Uterus (tissue), 4 donors: ENCODE data around the gene TUBB4B. TPM values are rescaled to one million over a fixed set of nuclear protein-coding genes. Genes with fewer than 3 reads are reported as not detected.

ENCODE experiments used
- DNase-seq, 2 donors: peaks; one replicate each; pipeline ENCODE4 v3.0.0-alpha.2; 2019 to 2020
- H3K27ac ChIP-seq, 2 donors: fragments of 200-600 bp; sonication (generic); 1 replicate in 1 of 2; 2 replicates in 1 of 2; pipeline ENCODE4 v1.5.1; 2016 to 2018
- H3K27me3 ChIP-seq, 2 donors: fragments of 200-600 bp; sonication (generic); one replicate each; pipeline ENCODE4 v1.5.1; 2018 to 2019; ENCODE audit warnings: control low read depth in 1 of 2
- H3K36me3 ChIP-seq, 2 donors: fragments of 200-600 bp; sonication (generic); one replicate each; pipeline ENCODE4 v1.5.1; 2019; ENCODE audit warnings: control low read depth in 1 of 2
- H3K4me1 ChIP-seq, 2 donors: fragments of 200-600 bp; sonication (generic); one replicate each; pipeline ENCODE4 v1.5.1; 2018 to 2019; ENCODE audit warnings: control low read depth in 1 of 2
- H3K4me3 ChIP-seq, 2 donors: fragments of 200-600 bp; sonication (generic); 1 replicate in 1 of 2; 2 replicates in 1 of 2; pipeline ENCODE4 v1.5.1; 2018 to 2019; ENCODE audit warnings: mild to moderate bottlenecking in 1 of 2
- H3K9me3 ChIP-seq, 2 donors: fragments of 200-600 bp; sonication (generic); one replicate each; pipeline ENCODE4 v1.5.1; 2019; ENCODE audit warnings: control low read depth in 1 of 2
- POLR2A ChIP-seq, 2 donors: fragments of 450-650 bp; IDR thresholded peaks; one replicate each; pipeline ENCODE4 v1.6.1; 2016; ENCODE audit warnings: antibody characterized with exemption in 2 of 2, mild to moderate bottlenecking in 1 of 2, moderate library complexity in 1 of 2
- intact Hi-C: fragments of 100-400 bp; cut with DNase I; formaldehyde crosslinking; loops from one replicate; pipeline ENCODE4 v1.15.1; 2023; ENCODE audit warnings: low total_unique reads
- total RNA-seq, 4 donors: library from RNA; depleted of rRNA in 3 of 4; stranded (reverse); fragments of >200 nt in 3 of 4; gene quantifications; one replicate each; pipeline versions ENCODE4 v1.1.0 to v1.2.4, GENCODE V29; 2014 to 2023
- TF ChIP-seq, protein P1 (sequence below), 4 experiments: fragments of 200-600 bp in 2 of 4; fragments of 450-650 bp in 2 of 4; sonication (generic) in 2 of 4; IDR thresholded peaks; one replicate each; pipeline ENCODE4 v1.5.1; 2016 to 2019; ENCODE audit warnings: antibody characterized with exemption in 4 of 4, mild to moderate bottlenecking in 2 of 4, moderate library complexity in 1 of 4
- donor health status: DM: yes; HTN: yes; CAD: no.

TUBB4B gene
- total RNA-seq, 4 donors from 2014 or later = 91.5 to 174 (median 139) TPM

DNA sequence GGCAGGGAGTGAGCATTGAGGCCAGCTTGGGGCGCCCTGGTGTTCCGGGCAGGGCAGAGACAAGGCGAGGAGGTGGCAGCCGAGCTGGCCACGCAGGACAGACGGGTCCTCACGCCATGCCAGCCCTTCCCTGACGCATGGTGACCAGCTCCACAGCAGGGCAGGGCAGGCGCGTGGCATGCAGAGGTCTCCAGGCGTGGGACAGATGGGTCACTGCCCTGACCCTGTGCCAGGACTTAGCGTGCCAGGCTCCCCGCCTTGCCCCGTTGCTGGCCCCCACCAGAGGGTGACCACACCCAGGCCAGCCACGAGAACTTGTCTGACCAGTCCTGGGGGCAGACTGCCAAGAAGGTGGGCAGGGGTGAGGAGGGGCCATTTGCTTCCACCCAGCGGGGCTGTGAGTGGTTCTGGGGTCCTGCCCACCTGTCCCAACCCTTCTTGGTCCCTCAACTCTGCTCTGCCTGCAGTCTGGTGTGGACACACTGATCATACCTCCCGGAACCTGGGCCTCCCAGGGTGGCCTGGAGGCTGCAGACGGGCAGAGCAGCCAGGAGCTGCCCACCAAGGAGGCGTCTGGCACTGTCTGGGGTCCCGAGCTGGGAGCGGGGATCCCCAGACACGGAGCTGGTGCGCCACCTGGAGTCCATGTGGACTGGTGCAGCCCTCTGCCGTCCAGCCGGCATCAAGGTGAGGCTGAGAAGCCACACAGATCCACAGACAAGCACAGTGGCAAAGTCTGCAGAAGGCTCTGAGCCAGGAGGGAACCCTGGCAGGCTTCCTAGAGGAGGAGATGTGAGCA lies 13.8 kb upstream of the TUBB4B start, which contains the start of gene RNF224:
Gene RNF224 (plus strand): TSS at position 449 of the 799 bp plus-strand sequence. CDS start 834 bp downstream, outside the sequence.
- Histone ChIP-seq H3K9me3 (no peaks in the 10 kb centered on the region), H3K27ac (no peak within 1 kb of the TSS), H3K4me3 (no peak within 1 kb of the TSS), H3K4me1 (peaks cover 0 to 8% of the 10 kb centered on the region in 2 donors), H3K27me3 (peaks cover 9 to 24% of the 10 kb centered on the region in 2 donors), H3K36me3 (no peaks in the 10 kb centered on the region)
- DNase-seq = peak; percentile 56 to 66
- TF ChIP-seq, protein P1, sequence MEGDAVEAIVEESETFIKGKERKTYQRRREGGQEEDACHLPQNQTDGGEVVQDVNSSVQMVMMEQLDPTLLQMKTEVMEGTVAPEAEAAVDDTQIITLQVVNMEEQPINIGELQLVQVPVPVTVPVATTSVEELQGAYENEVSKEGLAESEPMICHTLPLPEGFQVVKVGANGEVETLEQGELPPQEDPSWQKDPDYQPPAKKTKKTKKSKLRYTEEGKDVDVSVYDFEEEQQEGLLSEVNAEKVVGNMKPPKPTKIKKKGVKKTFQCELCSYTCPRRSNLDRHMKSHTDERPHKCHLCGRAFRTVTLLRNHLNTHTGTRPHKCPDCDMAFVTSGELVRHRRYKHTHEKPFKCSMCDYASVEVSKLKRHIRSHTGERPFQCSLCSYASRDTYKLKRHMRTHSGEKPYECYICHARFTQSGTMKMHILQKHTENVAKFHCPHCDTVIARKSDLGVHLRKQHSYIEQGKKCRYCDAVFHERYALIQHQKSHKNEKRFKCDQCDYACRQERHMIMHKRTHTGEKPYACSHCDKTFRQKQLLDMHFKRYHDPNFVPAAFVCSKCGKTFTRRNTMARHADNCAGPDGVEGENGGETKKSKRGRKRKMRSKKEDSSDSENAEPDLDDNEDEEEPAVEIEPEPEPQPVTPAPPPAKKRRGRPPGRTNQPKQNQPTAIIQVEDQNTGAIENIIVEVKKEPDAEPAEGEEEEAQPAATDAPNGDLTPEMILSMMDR (IDR thresholded peaks at IDR 0.05) = peak; percentile 62 to 87 (median 80)
- TF ChIP-seq POLR2A (IDR thresholded peaks at IDR 0.05) = peak in 1 of 2 donors; percentile 14
- intact Hi-C loops = loop anchor here (10.0 kb wide), 1 partner anchor 112 kb away; the partner anchor contains the start of gene DPP7

DNA sequence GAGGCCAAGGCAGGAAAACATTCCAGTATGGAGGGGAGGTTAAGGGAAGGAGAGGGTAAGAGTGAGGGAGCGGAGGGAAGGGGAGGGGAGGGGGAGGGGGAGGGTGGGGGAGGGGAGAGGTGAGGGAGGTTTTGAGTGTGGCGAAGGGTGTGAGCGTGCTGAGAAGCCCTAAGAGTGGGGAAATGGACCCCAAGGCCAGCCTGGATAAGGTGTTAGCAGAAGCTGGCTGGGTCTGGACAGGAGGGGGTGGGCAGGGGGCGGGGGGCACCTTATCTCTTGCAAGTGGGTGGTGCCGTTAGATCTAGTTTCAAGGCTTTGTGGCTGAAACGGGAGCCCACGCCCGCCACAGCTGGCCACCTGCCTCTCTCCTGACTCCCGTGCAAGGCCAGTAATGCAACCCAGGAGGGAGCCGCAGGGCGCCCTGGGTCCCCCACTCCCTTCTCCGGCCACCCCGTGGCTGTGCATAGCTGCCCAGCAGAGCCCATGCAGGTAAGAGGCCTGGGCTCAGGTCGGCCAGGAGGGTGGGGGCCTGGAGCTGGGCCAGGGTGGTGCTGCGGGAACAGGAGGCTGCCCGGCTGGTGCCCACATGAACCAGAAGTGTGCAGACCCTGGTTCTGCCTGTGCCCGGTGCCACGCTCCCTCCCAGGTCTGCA lies 13.1 kb upstream of the TUBB4B start:
- Histone ChIP-seq H3K27me3 (peaks cover 9 to 27% of the 10 kb centered on the region in 2 donors), H3K9me3 (no peaks in the 10 kb centered on the region), H3K36me3 (no peaks in the 10 kb centered on the region), H3K4me1 (peaks cover 0 to under 1% of the 10 kb centered on the region in 2 donors), H3K4me3 (no peak overlapping the region), H3K27ac (no peak overlapping the region)
- intact Hi-C loops = loop anchor here (10.0 kb wide), 1 partner anchor 113 kb away; the partner anchor contains the start of gene DPP7
- TF ChIP-seq, protein P1 (IDR thresholded peaks at IDR 0.05) = no peak
- no peak for TF ChIP-seq POLR2A (IDR thresholded peaks at IDR 0.05)
- DNase-seq = no peak

DNA sequence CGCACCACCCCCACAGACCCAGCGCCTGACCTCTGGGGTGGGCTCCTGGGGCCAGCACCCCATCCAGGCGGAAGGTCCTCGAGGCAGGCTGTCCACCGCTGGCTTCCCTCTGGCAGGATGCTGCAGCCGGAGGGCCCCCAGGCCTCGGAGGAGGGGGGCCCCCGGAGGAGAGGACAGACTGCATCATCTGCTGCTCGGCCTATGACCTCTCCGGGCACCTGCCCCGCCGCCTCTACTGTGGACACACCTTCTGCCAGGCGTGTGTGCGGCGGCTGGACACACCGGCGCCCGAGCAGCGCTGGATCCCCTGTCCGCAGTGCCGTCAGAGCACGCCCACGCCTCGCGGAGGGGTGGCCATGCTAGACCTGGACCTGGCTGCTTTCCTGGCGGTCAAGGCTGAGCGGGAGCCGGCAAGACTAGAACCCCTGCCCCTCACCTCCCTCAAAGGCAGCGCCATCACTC lies 12.6 kb upstream of the TUBB4B start:
- peaks cover 9 to 29% of the 10 kb centered on the region in 2 donors for H3K27me3 ChIP-seq
- DNase-seq = no peak

DNA sequence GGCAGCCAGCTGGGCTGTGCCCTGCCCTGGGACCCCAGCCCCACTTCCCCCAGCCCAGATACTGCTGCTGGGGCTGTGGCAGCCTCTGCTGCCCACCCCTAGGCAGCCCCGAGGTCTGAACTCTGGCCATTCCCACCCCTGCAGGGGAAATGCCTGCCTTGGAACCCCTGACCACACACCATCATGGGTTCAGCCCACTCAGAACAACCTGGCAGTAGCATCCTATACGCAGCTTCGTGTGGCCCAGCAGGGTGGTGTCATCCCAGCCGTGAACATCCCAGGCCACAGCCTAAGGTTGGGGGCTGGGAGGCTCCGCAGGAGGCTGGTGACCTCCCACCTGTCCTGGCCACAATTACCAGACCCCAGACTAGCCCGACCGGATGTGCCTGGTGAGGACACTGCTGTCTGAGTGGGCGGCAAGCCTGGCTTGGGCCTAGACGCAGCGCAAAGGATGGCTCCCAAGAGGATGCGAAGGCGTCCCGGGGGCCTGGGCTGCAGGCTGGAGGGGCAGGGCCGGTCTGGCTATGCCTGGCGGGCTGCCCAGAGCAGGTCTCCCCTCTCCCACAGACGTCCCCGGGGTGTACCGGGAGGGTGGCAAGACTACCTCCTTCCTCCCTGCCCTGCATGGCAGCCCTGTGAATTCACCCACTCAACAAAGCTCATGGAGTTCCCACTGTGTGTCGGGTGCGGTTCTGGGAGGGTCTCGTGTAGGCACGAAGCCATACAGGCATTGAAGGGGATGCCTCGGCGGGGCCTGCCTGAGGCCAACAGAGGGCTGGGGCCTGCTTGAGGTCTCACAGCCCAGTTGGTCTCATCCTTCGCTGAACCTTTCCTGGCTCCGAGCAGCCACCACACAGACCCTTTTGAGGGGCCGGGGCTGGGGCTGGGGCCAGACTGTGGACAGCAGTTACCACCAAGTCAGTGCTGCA lies 11.9 kb upstream of the TUBB4B start:
- no peaks in the 10 kb centered on the region for H3K4me1 ChIP-seq
- intact Hi-C loops = loop anchor here (10.0 kb wide), 1 partner anchor 114 kb away; the partner anchor contains the start of gene DPP7
- H3K27me3 ChIP-seq = peaks cover 9 to 29% of the 10 kb centered on the region in 2 donors
- no peaks in the 10 kb centered on the region for H3K36me3 ChIP-seq
- no peak overlapping the region for H3K27ac ChIP-seq
- no peak for DNase-seq
- no peaks in the 10 kb centered on the region for H3K9me3 ChIP-seq
- H3K4me3 ChIP-seq = no peak overlapping the region
- TF ChIP-seq, protein P1 (IDR thresholded peaks at IDR 0.05) = no peak
- no peak for TF ChIP-seq POLR2A (IDR thresholded peaks at IDR 0.05)

More for the DNA sequence above, 12.6 kb upstream of the TUBB4B start:
- TF ChIP-seq POLR2A (IDR thresholded peaks at IDR 0.05) = no peak
- TF ChIP-seq, protein P1 (IDR thresholded peaks at IDR 0.05) = no peak
- Histone ChIP-seq H3K4me1 (no peaks in the 10 kb centered on the region), H3K4me3 (no peak overlapping the region), H3K9me3 (no peaks in the 10 kb centered on the region), H3K27ac (no peak overlapping the region), H3K36me3 (no peaks in the 10 kb centered on the region)
- intact Hi-C loops = loop anchor here (10.0 kb wide), 1 partner anchor 114 kb away; the partner anchor contains the start of gene DPP7
